Measurements from ENCODE around the gene ZNF697.

Gene ZNF697

GRCh38 chr1:119606394-119606793, 41.7 kb downstream of the ZNF697 start:
- TF ChIP-seq, protein P1, sequence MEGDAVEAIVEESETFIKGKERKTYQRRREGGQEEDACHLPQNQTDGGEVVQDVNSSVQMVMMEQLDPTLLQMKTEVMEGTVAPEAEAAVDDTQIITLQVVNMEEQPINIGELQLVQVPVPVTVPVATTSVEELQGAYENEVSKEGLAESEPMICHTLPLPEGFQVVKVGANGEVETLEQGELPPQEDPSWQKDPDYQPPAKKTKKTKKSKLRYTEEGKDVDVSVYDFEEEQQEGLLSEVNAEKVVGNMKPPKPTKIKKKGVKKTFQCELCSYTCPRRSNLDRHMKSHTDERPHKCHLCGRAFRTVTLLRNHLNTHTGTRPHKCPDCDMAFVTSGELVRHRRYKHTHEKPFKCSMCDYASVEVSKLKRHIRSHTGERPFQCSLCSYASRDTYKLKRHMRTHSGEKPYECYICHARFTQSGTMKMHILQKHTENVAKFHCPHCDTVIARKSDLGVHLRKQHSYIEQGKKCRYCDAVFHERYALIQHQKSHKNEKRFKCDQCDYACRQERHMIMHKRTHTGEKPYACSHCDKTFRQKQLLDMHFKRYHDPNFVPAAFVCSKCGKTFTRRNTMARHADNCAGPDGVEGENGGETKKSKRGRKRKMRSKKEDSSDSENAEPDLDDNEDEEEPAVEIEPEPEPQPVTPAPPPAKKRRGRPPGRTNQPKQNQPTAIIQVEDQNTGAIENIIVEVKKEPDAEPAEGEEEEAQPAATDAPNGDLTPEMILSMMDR (tag by site-specific recombination; IDR thresholded peaks at IDR 0.05): no peak
- TF ChIP-seq ZNF280D (tag by site-specific recombination; IDR thresholded peaks at IDR 0.05) (no peak), ZNF211 (tag by site-specific recombination; IDR thresholded peaks at IDR 0.05; ENCODE audit: low read depth) (no peak), ZNF610 (tag by site-specific recombination; IDR thresholded peaks at IDR 0.05; ENCODE audit: borderline replicate concordance) (no peak), PRDM4 (tag by site-specific recombination; IDR thresholded peaks at IDR 0.05) (no peak), ZBTB6 (tag by site-specific recombination; IDR thresholded peaks at IDR 0.05) (no peak), ZNF670 (tag by site-specific recombination; IDR thresholded peaks at IDR 0.05; ENCODE audit: low read depth) (no peak), ZNF621 (tag by site-specific recombination; IDR thresholded peaks at IDR 0.05) (no peak)
- Histone ChIP-seq H3K4me1 (ENCODE audit: control insufficient read depth, insufficient read depth, low read length) (no peaks in the 10 kb centered on the region), H3K27ac (ENCODE audit: extremely low read depth, low read depth, low read length) (no peak overlapping the region), H3K4me3 (ENCODE audit: low read depth, low read length) (no peak overlapping the region), H3K9me3 (ENCODE audit: control insufficient read depth, insufficient read depth, low read depth, low read length) (no peaks in the 10 kb centered on the region), H3K36me3 (ENCODE audit: control insufficient read depth in 2 of 2, insufficient read depth in 1 of 2, low read length in 2 of 2) (no peaks in the 10 kb centered on the region)
- ChIA-PET POLR2A (no interaction called here), CTCF (interaction anchor here (0.6 to 2.0 kb wide), 7 partner anchors 23 to 203 kb away, joined by 3 to 9 read pairs (median 3); no protein-coding TSS in a partner anchor)

- Histone ChIP-seq H3K4me1 (ENCODE audit: control insufficient read depth, insufficient read depth, low read length) (no peaks in the 10 kb centered on the region), H3K27ac (ENCODE audit: extremely low read depth, low read depth, low read length) (no peak overlapping the region), H3K36me3 (ENCODE audit: control insufficient read depth in 2 of 2, insufficient read depth in 1 of 2, low read length in 2 of 2) (no peaks in the 10 kb centered on the region), H3K9me3 (ENCODE audit: control insufficient read depth, insufficient read depth, low read depth, low read length) (no peaks in the 10 kb centered on the region), H3K4me3 (ENCODE audit: low read depth, low read length) (no peak overlapping the region)
- ChIA-PET POLR2A (no interaction called here), CTCF (interaction anchor here (0.6 to 2.0 kb wide), 5 partner anchors 36 to 292 kb away, joined by 3 to 9 read pairs (median 3); no protein-coding TSS in a partner anchor)
- no peak for TF ChIP-seq PRDM2 (tag by site-specific recombination; IDR thresholded peaks at IDR 0.05; ENCODE audit: borderline replicate concordance)
- no peak for TF ChIP-seq HOXC10 (CRISPR knock-in tag; IDR thresholded peaks at IDR 0.05)
- TF ChIP-seq ZNF302 (tag by site-specific recombination; IDR thresholded peaks at IDR 0.05; ENCODE audit: low read depth): no peak
- TF ChIP-seq, protein P2, sequence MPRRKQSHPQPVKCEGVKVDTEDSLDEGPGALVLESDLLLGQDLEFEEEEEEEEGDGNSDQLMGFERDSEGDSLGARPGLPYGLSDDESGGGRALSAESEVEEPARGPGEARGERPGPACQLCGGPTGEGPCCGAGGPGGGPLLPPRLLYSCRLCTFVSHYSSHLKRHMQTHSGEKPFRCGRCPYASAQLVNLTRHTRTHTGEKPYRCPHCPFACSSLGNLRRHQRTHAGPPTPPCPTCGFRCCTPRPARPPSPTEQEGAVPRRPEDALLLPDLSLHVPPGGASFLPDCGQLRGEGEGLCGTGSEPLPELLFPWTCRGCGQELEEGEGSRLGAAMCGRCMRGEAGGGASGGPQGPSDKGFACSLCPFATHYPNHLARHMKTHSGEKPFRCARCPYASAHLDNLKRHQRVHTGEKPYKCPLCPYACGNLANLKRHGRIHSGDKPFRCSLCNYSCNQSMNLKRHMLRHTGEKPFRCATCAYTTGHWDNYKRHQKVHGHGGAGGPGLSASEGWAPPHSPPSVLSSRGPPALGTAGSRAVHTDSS (tag by site-specific recombination; IDR thresholded peaks at IDR 0.05): no peak
- TF ChIP-seq ZNF221 (tag by site-specific recombination; IDR thresholded peaks at IDR 0.05; ENCODE audit: borderline replicate concordance): no peak
- TF ChIP-seq ZBTB1 (tag by site-specific recombination; IDR thresholded peaks at IDR 0.05): no peak
- no peak for TF ChIP-seq ZNF223 (tag by site-specific recombination; IDR thresholded peaks at IDR 0.05)
- TF ChIP-seq ZNF610 (tag by site-specific recombination; IDR thresholded peaks at IDR 0.05; ENCODE audit: borderline replicate concordance): no peak
- no peak for TF ChIP-seq ZNF169 (tag by site-specific recombination; IDR thresholded peaks at IDR 0.05)
- no peak for TF ChIP-seq ZNF366 (tag by site-specific recombination; conservative IDR thresholded peaks at IDR 0.05)
Observed at GRCh38 chr1:119605686-119606085, 42.4 kb downstream of the ZNF697 start.
